T-helper 1 cell (primary cell): ENCODE results near the gene TAS2R7.
"Not testable (repeated sequence)": the region's sequence is repeated elsewhere in the genome, so short reads cannot be mapped to it uniquely, and the experiment has no call there.

Source experiments
- DNase-seq, 5 donors: peaks; one replicate each; pipeline ENCODE4 v3.0.0-alpha.2; 2012 to 2020
- total RNA-seq, 4 donors: gene quantifications; one replicate each; lab custom pipeline; 2026; lab: John Stamatoyannopoulos, UW

Gene TAS2R7, protein sequence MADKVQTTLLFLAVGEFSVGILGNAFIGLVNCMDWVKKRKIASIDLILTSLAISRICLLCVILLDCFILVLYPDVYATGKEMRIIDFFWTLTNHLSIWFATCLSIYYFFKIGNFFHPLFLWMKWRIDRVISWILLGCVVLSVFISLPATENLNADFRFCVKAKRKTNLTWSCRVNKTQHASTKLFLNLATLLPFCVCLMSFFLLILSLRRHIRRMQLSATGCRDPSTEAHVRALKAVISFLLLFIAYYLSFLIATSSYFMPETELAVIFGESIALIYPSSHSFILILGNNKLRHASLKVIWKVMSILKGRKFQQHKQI
- 0 reads per million in 4 donors for total RNA-seq

- no peak for DNase-seq
Measured at GRCh38 chr12:10802587-10802986, at the start of gene TAS2R7. TSS of gene TAS2R7 (minus strand) at chr12:10802627. CDS start at chr12:10802570, 57 bp downstream.

- no peak for DNase-seq
Measured at GRCh38 chr12:10851243-10851858, 48.9 kb upstream of the TAS2R7 start.

GRCh38 chr12:10849425-10849878 lies 47.0 kb upstream of the TAS2R7 start, which contains the start of gene PRR4:
TSS of gene PRR4 (minus strand) at chr12:10849475. CDS start at chr12:10849437, 38 bp downstream.
- DNase-seq: peak in 1 of 5 donors; percentile 73

DNA sequence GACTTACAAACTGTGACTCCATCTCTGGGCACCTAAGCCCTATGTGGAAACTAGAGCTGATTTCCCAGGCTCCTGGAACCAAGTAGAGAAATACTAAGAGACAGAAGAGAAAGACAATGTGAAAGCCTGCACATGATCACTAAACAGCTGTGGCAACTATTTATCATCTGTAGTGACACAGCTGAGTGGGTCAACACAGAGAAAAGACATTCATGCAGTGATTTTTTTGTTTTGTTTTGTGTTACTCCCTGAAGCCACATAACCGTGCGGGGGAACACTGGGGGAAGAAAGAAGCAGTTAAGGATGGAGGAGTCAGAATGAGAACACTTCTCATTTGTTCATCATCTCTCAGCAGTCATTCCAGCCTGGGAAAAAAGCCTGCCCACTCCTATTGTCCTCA lies 45.3 kb upstream of the TAS2R7 start:
- no peak for DNase-seq

DNA sequence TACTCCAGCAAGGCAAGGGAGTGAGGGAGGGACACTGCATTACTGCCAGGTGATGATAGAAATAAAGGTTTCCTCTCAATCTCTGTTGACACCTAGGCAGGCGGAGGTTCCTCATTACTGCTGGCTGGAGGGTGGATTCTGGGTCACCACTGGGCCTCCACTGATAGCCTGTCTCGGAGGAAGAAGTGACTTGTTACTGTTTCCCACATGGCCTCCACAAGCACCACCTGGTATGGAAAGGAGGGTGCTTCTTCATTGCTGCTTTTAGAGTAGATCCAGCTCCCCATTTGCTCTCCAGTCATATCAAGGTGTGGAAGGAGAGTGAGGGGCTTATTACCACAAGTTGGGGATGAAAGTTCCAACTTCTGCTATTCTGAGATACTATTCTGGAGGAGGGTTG lies 40.4 kb upstream of the TAS2R7 start:
- DNase-seq: no peak

DNA sequence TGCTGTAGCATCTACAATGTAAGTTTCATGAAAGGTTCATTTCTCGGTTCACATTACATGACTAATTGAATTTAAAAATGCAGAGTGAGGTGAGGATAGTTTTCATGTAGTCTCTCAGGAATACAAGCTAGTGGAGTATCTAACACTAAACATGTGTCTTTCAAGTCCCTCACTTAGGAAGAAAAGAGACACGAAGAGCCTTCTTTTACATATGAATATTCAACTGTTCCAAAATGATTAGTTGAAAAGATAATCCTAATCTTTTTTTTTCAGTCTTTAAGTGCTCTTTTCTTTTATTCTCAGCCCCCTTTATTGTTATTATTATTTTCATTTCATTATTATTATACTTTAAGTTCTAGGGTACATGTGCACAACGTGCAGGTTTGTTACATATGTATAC lies 36.0 kb upstream of the TAS2R7 start:
- DNase-seq: no peak

GRCh38 chr12:10829994-10830393 lies 27.6 kb upstream of the TAS2R7 start:
- DNase-seq: no peak

GRCh38 chr12:10826258-10826657 lies 23.8 kb upstream of the TAS2R7 start, which contains the start of gene TAS2R10:
TSS of gene TAS2R10 (minus strand) at chr12:10826358. CDS start at chr12:10826269, 89 bp downstream.
- no peak for DNase-seq

DNA sequence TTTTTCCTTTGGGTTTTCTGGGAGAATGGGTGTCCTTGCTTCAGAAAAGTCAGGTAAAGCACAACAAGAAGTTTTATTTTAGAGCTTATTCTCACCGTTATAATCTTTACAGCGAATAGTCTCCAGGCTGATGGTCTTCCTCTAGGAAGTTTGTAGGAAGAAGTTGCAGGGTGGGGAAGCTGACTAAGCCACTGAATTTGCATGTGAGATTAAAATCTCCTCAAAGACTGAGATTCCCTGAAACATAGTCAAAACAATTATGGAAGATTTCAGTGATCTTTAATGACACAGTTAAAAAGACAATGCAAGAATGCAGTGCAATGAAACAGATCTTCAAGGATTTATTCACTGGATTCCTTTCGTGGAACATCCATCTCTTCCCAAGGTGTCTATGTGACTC lies 22.5 kb upstream of the TAS2R7 start:
- no peak for DNase-seq

DNA sequence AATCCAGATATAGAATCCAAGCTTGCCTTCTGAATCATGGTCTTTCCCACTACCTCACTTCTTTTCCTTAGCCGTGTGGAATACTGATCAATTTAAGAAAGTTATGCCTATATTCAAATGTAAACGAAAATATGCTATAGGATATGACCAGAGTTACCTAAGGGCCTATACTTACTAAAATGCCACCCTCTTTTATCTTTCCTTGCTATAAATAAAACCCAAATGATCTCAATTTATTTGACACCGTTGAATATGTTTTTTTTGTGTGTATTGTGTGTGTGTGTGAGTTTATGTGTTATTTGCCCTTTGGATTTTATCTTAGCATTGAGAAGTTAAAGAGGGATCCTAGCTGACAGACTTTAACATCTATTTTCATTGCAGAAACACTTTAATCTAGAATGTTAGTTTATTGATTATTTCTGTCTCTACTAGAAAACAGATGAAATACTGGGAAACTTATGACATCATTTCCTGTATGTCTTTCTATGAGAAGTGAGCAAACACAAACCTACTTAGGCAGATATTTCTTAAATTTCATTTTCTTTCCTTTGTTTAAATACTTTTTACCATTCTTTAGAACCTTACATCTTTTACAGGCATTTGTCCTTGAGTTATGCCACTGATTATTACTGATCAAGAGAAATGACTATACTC lies 9.6 kb upstream of the TAS2R7 start:
- DNase-seq: no peak

GRCh38 chr12:10810068-10810467 lies 7.6 kb upstream of the TAS2R7 start, which contains the start of gene TAS2R9:
TSS of gene TAS2R9 (minus strand) at chr12:10810168. CDS start at chr12:10810075, 93 bp downstream.
- DNase-seq: no peak

DNA sequence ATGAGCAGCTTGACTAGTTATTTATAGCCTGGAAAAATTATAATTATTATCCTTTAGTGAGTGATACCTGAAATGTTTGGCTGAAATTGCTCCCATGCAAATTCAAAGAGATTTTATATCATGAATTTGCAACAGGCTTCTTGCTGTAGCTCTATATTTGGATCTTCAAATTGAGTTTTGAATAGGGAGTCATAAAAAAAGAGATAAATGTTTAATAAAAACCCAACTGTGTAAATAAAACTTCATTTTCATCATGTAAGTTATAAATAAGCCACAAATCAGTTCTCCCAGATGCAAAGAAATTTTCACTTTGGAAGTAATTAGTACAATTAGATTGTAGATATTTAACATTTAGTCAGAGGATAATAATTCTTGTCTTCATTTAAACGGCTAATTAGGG lies 4.8 kb upstream of the TAS2R7 start, which contains the start of gene TAS2R8:
Gene TAS2R8 (minus strand): TSS at position 101 of the 400 bp plus-strand sequence. CDS start 306 bp downstream, outside the sequence.
- DNase-seq: no peak

DNA sequence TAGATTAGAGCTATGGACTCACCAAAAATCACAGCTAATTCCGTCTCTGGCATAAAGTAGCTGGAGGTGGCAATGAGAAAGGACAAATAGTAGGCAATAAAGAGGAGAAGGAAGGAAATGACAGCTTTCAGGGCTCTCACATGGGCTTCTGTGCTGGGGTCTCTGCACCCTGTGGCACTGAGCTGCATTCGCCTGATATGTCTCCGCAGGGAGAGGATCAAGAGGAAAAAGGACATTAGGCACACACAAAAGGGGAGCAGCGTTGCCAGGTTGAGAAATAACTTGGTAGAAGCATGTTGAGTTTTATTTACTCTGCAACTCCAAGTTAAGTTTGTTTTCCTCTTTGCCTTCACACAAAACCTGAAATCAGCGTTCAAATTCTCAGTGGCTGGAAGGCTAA lies 686 bp downstream of the TAS2R7 start:
- DNase-seq: no peak

DNA sequence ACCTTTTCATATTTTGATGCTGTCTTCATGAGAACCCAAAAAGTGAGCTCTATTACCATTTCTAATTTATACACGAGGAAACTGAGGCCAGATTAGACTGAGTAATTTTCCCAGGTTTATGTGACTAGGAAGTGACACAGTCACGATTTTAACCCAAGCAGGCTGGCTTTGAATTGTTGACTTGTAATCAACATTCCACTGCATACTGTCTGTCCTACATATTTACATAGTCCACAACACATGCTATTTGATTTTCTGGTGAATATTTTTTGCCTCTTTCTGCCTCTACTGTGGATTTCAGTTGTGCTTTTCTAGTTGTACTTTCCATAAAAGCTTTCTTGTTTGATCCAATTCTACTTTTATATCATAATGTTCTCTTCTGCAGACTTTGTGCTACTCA lies 8.2 kb downstream of the TAS2R7 start:
- DNase-seq: no peak

- not testable (repeated sequence) for DNase-seq
Measured at GRCh38 chr12:10791769-10792168, 10.7 kb downstream of the TAS2R7 start.

- DNase-seq: no peak
Measured at GRCh38 chr12:10783252-10783651, 19.2 kb downstream of the TAS2R7 start.

- no peak for DNase-seq
Measured at GRCh38 chr12:10779103-10779502, 23.3 kb downstream of the TAS2R7 start.

GRCh38 chr12:10771132-10771733 lies 31.2 kb downstream of the TAS2R7 start:
- DNase-seq: peak in 1 of 5 donors; percentile 2

DNA sequence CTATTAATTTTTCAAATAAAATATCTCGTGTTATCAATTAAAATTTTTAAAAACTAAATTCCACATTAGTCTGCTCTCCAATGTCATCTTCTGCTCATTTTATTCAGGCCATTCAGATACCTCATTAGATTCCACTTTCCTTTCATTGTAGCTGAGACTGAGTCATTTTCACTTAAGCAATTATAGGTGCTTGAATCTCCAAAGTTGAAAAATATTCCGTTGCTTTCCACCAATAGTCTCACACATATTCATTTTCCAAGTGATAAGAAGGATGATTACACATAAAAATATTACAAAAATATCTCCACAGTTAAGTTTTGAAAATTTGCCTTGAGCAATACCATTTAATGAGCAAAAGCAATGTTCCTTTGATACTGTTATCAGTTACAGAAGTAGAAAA lies 42.8 kb downstream of the TAS2R7 start:
- DNase-seq: no peak

- no peak for DNase-seq
Measured at GRCh38 chr12:10756194-10756593, 46.2 kb downstream of the TAS2R7 start.

- no peak for DNase-seq
Measured at GRCh38 chr12:10753059-10753458, 49.4 kb downstream of the TAS2R7 start.
